Bladder microvascular endothelial cell (primary cell): ENCODE data around the gene PERCC1. TPM values are rescaled to one million over a fixed set of nuclear protein-coding genes. Genes with fewer than 3 reads are reported as not detected.

ENCODE experiments used
- total RNA-seq: library from RNA; depleted of rRNA; stranded (reverse); fragments of >200 nt; gene quantifications from 2 replicates; pipeline ENCODE4 v1.2.3, GENCODE V29; 2014

The PERCC1 gene
- not detected in 2 replicates for total RNA-seq

GRCh38 chr16:1430759-1431496 lies at the start of gene PERCC1:
Gene PERCC1 (plus strand): TSS chr16:1431078. CDS start chr16:1432594, 1,516 bp downstream.

GRCh38 chr16:1414532-1415260 lies 16.2 kb upstream of the PERCC1 start, which contains the start of gene UNKL:
Gene UNKL (minus strand): TSS chr16:1414704. CDS start chr16:1414691, 13 bp downstream.

GRCh38 chr16:1443980-1444729 lies 13.3 kb downstream of the PERCC1 start, which contains the start of gene CCDC154:
Gene CCDC154 (minus strand): TSS chr16:1444556. CDS start chr16:1444322, 234 bp downstream.

GRCh38 chr16:1474796-1475551 lies 44.1 kb downstream of the PERCC1 start, which contains the start of gene CLCN7:
Gene CLCN7 (minus strand): TSS chr16:1475028. CDS start chr16:1474974, 54 bp downstream.

Other genes with a start within 250 kb of the PERCC1 start
- not detected in 2 replicates for gene TPSG1, start 205.8 kb upstream of the PERCC1 start, total RNA-seq
- gene TPSB2, start 200.9 kb upstream of the PERCC1 start, total RNA-seq: not detected in 2 replicates
- gene TPSAB1, start 190.4 kb upstream of the PERCC1 start, total RNA-seq: not detected in 2 replicates
- gene TPSD1, start 175.0 kb upstream of the PERCC1 start, total RNA-seq: not detected in 2 replicates
- gene UBE2I, start 121.4 kb upstream of the PERCC1 start, total RNA-seq: 33.7 and 65.7 TPM in 2 replicates
- 1.0 and 3.7 TPM in 2 replicates for gene BAIAP3, start 97.4 kb upstream of the PERCC1 start, total RNA-seq
- 50.3 and 52.1 TPM in 2 replicates for gene TSR3, start 79.2 kb upstream of the PERCC1 start, total RNA-seq
- 27.7 and 54.7 TPM in 2 replicates for gene GNPTG, start 79.1 kb upstream of the PERCC1 start, total RNA-seq
- 5.7 and 13.5 TPM in 2 replicates for gene UNKL, start 16.4 kb upstream of the PERCC1 start, total RNA-seq
- 16.4 and 20.7 TPM in 2 replicates for gene UQCC4, start 10.3 kb upstream of the PERCC1 start, total RNA-seq
- gene CCDC154, start 13.5 kb downstream of the PERCC1 start, total RNA-seq: under 0.01 and 0.25 TPM in 2 replicates
- gene CLCN7, start 44.0 kb downstream of the PERCC1 start, total RNA-seq: 44.7 and 105 TPM in 2 replicates
- 0.13 and 0.16 TPM in 2 replicates for gene PTX4, start 57.9 kb downstream of the PERCC1 start, total RNA-seq
- 15.2 and 20.0 TPM in 2 replicates for gene TELO2, start 62.3 kb downstream of the PERCC1 start, total RNA-seq
- 57.5 and 67.7 TPM in 2 replicates for gene TMEM204, start 102.6 kb downstream of the PERCC1 start, total RNA-seq
- gene IFT140, start 181.0 kb downstream of the PERCC1 start, total RNA-seq: 11.5 and 22.9 TPM in 2 replicates
- 6.0 and 15.6 TPM in 2 replicates for gene CRAMP1, start 181.3 kb downstream of the PERCC1 start, total RNA-seq
- gene JPT2, start 247.2 kb downstream of the PERCC1 start, total RNA-seq: 31.1 and 64.1 TPM in 2 replicates